ENCODE measurements around the gene MS4A5.

GRCh38 chr11:60469723-60470122, 40.4 kb downstream of the MS4A5 start:
- TF ChIP-seq CTCF (IDR thresholded peaks at IDR 0.05; ENCODE audit: insufficient read depth, low read depth, low read length) = no peak
- TF ChIP-seq EZH2 (IDR thresholded peaks at IDR 0.05; ENCODE audit: insufficient read depth, low read length) = no peak
